ENCODE data around the gene OR10C1.

The OR10C1 gene

GRCh38 chr6:29483186-29483585 is 44.1 kb downstream of the OR10C1 start:
- DNase-seq (ENCODE audit: low spot score) (no peak), ATAC-seq (ENCODE audit: low read depth) (no peak)
- no peaks in the 10 kb centered on the region for H3K4me1 ChIP-seq (ENCODE audit: insufficient read depth, poor library complexity, severe bottlenecking)
- no peaks in the 10 kb centered on the region for H3K27me3 ChIP-seq (ENCODE audit: insufficient read depth, poor library complexity, severe bottlenecking)
- H3K36me3 ChIP-seq (ENCODE audit: low read depth), result no peaks in the 10 kb centered on the region
- TF ChIP-seq, protein P1, sequence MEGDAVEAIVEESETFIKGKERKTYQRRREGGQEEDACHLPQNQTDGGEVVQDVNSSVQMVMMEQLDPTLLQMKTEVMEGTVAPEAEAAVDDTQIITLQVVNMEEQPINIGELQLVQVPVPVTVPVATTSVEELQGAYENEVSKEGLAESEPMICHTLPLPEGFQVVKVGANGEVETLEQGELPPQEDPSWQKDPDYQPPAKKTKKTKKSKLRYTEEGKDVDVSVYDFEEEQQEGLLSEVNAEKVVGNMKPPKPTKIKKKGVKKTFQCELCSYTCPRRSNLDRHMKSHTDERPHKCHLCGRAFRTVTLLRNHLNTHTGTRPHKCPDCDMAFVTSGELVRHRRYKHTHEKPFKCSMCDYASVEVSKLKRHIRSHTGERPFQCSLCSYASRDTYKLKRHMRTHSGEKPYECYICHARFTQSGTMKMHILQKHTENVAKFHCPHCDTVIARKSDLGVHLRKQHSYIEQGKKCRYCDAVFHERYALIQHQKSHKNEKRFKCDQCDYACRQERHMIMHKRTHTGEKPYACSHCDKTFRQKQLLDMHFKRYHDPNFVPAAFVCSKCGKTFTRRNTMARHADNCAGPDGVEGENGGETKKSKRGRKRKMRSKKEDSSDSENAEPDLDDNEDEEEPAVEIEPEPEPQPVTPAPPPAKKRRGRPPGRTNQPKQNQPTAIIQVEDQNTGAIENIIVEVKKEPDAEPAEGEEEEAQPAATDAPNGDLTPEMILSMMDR (IDR thresholded peaks at IDR 0.05; ENCODE audit: poor library complexity, severe bottlenecking), result no peak
- no peak overlapping the region for H3K4me3 ChIP-seq (ENCODE audit: severe bottlenecking)
- H3K27ac ChIP-seq (ENCODE audit: poor library complexity, severe bottlenecking), result no peak overlapping the region
- H3K9me3 ChIP-seq (ENCODE audit: severe bottlenecking), result no peaks in the 10 kb centered on the region

DNA sequence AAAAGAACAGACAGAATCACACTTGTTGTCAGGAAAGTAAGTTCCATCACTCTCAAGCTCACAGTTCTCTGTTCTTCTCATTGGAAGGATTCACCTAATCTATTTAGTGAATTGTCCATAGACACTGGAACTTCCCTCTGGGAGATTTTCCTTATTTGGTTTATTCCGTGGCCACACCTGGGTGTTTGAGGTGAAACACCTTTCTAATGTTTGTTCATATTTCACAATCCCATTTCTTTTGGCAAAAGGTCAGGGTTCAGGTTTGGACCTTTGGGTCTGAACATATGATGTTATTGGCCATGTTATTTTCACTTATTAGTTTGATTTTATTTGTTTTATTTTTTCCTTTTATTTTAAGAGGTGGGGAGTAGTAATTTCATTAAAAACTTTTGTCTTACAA is 44.6 kb downstream of the OR10C1 start:
- no peak overlapping the region for H3K27ac ChIP-seq (ENCODE audit: poor library complexity, severe bottlenecking)
- no peaks in the 10 kb centered on the region for H3K27me3 ChIP-seq (ENCODE audit: insufficient read depth, poor library complexity, severe bottlenecking)
- no peaks in the 10 kb centered on the region for H3K4me1 ChIP-seq (ENCODE audit: insufficient read depth, poor library complexity, severe bottlenecking)
- no peaks in the 10 kb centered on the region for H3K9me3 ChIP-seq (ENCODE audit: severe bottlenecking)
- H3K36me3 ChIP-seq (ENCODE audit: low read depth), result no peaks in the 10 kb centered on the region
- ATAC-seq (ENCODE audit: low read depth) (no peak), DNase-seq (ENCODE audit: low spot score) (no peak)
- H3K4me3 ChIP-seq (ENCODE audit: severe bottlenecking), result no peak overlapping the region
- TF ChIP-seq, protein P1 (IDR thresholded peaks at IDR 0.05; ENCODE audit: poor library complexity, severe bottlenecking), result no peak

- Histone ChIP-seq H3K27ac (ENCODE audit: poor library complexity, severe bottlenecking) (no peak overlapping the region), H3K27me3 (ENCODE audit: insufficient read depth, poor library complexity, severe bottlenecking) (no peaks in the 10 kb centered on the region), H3K36me3 (ENCODE audit: low read depth) (no peaks in the 10 kb centered on the region), H3K4me1 (ENCODE audit: insufficient read depth, poor library complexity, severe bottlenecking) (no peaks in the 10 kb centered on the region), H3K9me3 (ENCODE audit: severe bottlenecking) (no peaks in the 10 kb centered on the region), H3K4me3 (ENCODE audit: severe bottlenecking) (no peak overlapping the region)
- TF ChIP-seq, protein P1 (IDR thresholded peaks at IDR 0.05; ENCODE audit: poor library complexity, severe bottlenecking), result no peak
- ATAC-seq (ENCODE audit: low read depth), result no peak
- no peak for DNase-seq (ENCODE audit: low spot score)
Observed at GRCh38 chr6:29486577-29486976, 47.5 kb downstream of the OR10C1 start.

DNA sequence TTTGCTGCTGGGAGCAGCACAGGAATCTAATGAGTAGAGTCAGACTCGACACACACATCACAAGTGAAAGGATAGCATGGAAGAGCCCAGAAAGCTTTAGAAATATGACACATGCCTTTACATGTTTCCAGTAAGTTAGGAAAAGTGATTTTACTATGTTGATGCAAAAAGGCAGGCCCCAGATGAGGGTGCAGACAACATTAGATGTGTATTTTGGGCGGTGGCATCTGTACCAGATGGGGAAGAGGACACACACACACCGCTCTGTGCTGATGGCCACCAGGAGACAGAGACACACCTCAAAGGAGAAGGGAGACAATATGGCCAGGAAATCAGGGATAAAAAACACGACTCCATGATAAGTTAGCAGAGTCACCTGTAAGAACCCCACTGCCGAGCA is 48.0 kb downstream of the OR10C1 start:
- Histone ChIP-seq H3K4me1 (ENCODE audit: insufficient read depth, poor library complexity, severe bottlenecking) (no peaks in the 10 kb centered on the region), H3K4me3 (ENCODE audit: severe bottlenecking) (no peak overlapping the region), H3K27ac (ENCODE audit: poor library complexity, severe bottlenecking) (no peak overlapping the region), H3K9me3 (ENCODE audit: severe bottlenecking) (no peaks in the 10 kb centered on the region), H3K27me3 (ENCODE audit: insufficient read depth, poor library complexity, severe bottlenecking) (no peaks in the 10 kb centered on the region), H3K36me3 (ENCODE audit: low read depth) (no peaks in the 10 kb centered on the region)
- no peak for ATAC-seq (ENCODE audit: low read depth)
- TF ChIP-seq, protein P1 (IDR thresholded peaks at IDR 0.05; ENCODE audit: poor library complexity, severe bottlenecking), result no peak
- no peak for DNase-seq (ENCODE audit: low spot score)

GRCh38 chr6:29487660-29488059 is 48.6 kb downstream of the OR10C1 start, which contains the start of gene MAS1L:
TSS of gene MAS1L (minus strand) at chr6:29487956. CDS start at chr6:29487902, 54 bp downstream.
- TF ChIP-seq, protein P1 (IDR thresholded peaks at IDR 0.05; ENCODE audit: poor library complexity, severe bottlenecking), result no peak
- no peaks in the 10 kb centered on the region for H3K36me3 ChIP-seq (ENCODE audit: low read depth)
- H3K9me3 ChIP-seq (ENCODE audit: severe bottlenecking), result no peaks in the 10 kb centered on the region
- no peak within 1 kb of the TSS for H3K4me3 ChIP-seq (ENCODE audit: severe bottlenecking)
- no peaks in the 10 kb centered on the region for H3K4me1 ChIP-seq (ENCODE audit: insufficient read depth, poor library complexity, severe bottlenecking)
- DNase-seq (ENCODE audit: low spot score) (no peak), ATAC-seq (ENCODE audit: low read depth) (no peak)
- no peak within 1 kb of the TSS for H3K27ac ChIP-seq (ENCODE audit: poor library complexity, severe bottlenecking)
- no peaks in the 10 kb centered on the region for H3K27me3 ChIP-seq (ENCODE audit: insufficient read depth, poor library complexity, severe bottlenecking)

All from RWPE2 (cell line).